Measurements from ENCODE around the gene ANKS4B.

The ANKS4B gene

GRCh38 chr16:21302898-21303528 is 69.5 kb downstream of the ANKS4B start:
- ATAC-seq = no peak
- TF ChIP-seq ARNTL (CRISPR knock-in tag; IDR thresholded peaks at IDR 0.05; ENCODE audit: borderline replicate concordance, low read depth) = no peak
- TF ChIP-seq ESRRG (CRISPR knock-in tag; IDR thresholded peaks at IDR 0.05) = no peak
- no peak for TF ChIP-seq ZFP3 (CRISPR knock-in tag; IDR thresholded peaks at IDR 0.05)
- no peak for TF ChIP-seq GLIS3 (CRISPR knock-in tag; IDR thresholded peaks at IDR 0.05)
- no peak for TF ChIP-seq BACH2 (CRISPR knock-in tag; IDR thresholded peaks at IDR 0.05; ENCODE audit: borderline replicate concordance)
- TF ChIP-seq SNAI2 (CRISPR knock-in tag; IDR thresholded peaks at IDR 0.05) = no peak
- no peak for TF ChIP-seq ZNF565 (CRISPR knock-in tag; conservative IDR thresholded peaks at IDR 0.05; ENCODE audit: low read depth)
- no peak for TF ChIP-seq PATZ1 (CRISPR knock-in tag; IDR thresholded peaks at IDR 0.05; ENCODE audit: borderline replicate concordance)
- TF ChIP-seq TCF4 (CRISPR knock-in tag; IDR thresholded peaks at IDR 0.05; ENCODE audit: borderline replicate concordance) = no peak
- no peak for TF ChIP-seq ZFP30 (CRISPR knock-in tag; IDR thresholded peaks at IDR 0.05)
- no peak for TF ChIP-seq CSDC2 (CRISPR knock-in tag; IDR thresholded peaks at IDR 0.05)
- TF ChIP-seq PPARA (CRISPR knock-in tag; IDR thresholded peaks at IDR 0.05; ENCODE audit: borderline replicate concordance) = no peak
- no peak for TF ChIP-seq CSRNP3 (CRISPR knock-in tag; IDR thresholded peaks at IDR 0.05)
- TF ChIP-seq ZC3H10 (CRISPR knock-in tag; IDR thresholded peaks at IDR 0.05) = no peak
- no peak for TF ChIP-seq ISL1 (CRISPR knock-in tag; IDR thresholded peaks at IDR 0.05)
- no peak for TF ChIP-seq RARB (CRISPR knock-in tag; IDR thresholded peaks at IDR 0.05)
- TF ChIP-seq TSHZ2 (CRISPR knock-in tag; IDR thresholded peaks at IDR 0.05) = no peak

All from SK-N-SH treated with all-trans-retinoic acid at 6 μM for 48 hours (cell line).